HG02642 (cell line): Measurements from ENCODE around the gene NSG1.

Experiments used
- ATAC-seq: cut with Tn5 transposase; IDR thresholded peaks from one replicate; pipeline ENCODE4 v1.9.1; 2021; ENCODE audit warnings: mild to moderate bottlenecking; ENCODE audit not compliant: unreplicated experiment, poor library complexity

NSG1 gene

GRCh38 chr4:4368809-4369580, 17.9 kb upstream of the NSG1 start:
- no peak for ATAC-seq

DNA sequence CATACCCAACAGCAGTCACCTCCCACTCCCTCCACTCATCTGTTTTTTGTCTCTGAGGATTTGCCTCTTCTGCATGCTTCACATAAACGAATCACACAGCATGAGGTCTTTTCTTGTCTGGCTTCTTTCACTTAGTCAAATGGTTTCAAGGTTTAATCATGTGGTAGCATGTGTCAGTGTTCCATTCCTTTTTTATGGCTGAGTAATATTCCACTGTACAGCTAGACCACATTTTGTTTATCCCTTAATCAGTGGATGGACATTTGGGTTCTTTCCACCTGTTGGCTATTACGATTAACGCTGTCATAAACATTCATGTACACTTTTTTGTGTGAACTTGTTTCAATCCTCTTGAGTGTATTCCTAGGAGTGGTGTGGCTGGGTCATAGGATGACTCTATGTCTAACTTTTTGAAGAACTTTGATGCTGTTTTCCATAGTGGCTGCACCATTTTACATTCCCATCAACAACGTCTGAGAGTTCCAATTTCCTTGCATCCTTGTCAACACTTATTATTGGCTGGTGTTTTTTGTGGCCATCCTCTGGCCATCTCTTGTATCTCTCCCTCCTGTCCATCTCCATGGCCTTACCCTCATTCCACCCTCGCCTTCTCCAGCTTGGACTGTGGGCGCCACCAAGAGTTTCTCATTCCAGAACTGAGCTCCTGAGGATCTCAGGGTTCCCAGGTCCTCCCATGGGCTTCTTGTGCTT, 12.4 kb upstream of the NSG1 start:
- ATAC-seq: no peak

GRCh38 chr4:4376074-4376473, 10.8 kb upstream of the NSG1 start:
- ATAC-seq: no peak

DNA sequence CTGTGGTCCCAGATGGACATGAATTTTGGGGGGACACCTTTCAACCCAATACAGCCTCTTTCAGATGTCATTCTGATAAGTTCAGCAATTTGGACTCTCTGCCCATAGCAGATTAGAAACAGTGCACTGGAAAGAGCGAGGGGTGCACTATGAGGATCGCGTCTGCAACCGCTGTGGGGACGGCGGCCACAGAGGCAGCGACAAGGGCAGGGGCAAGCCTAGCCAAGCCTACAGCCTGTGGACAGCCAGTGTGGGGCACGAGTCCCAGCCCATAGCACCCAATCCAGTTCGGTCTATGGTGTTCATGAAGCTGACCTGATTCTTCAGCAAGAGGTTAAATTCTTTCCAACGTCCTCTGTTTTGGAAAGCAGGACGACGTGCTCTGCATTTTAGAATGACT, 9.7 kb upstream of the NSG1 start:
- ATAC-seq: no peak

DNA sequence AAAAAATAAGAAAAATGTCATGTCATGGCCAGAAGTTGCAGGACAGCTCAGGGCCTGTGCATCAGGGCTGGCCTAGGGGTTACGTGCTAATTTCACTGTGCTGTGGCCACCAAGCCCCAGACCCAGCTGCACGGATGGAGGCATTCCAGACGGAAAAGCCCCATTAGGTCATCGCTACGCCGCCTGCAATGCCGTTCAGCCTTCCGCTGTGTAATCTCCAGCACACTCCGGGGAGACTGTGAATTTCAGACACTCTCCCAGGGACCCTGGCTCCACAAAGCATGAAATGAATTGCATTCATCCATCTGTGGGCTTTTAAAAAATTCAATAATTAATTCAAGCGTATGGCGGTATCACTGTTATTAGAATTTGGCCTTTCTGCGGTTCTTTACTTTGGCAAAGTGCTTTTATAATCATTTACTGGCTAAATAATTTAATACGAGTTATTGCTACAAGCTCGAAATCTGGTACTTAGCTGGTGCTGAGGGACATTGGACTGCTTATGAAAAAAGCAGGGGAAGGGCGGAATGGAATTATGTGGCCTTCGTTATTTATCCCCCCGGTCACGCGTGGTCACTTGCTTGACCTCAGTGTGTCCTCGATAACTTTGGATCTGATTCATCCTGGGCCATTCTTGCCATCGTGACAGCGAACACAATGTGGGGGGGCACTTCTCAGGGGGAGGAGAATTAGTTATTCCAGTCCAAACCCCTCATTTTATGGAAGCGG, 9.0 kb upstream of the NSG1 start:
- ATAC-seq: no peak

DNA sequence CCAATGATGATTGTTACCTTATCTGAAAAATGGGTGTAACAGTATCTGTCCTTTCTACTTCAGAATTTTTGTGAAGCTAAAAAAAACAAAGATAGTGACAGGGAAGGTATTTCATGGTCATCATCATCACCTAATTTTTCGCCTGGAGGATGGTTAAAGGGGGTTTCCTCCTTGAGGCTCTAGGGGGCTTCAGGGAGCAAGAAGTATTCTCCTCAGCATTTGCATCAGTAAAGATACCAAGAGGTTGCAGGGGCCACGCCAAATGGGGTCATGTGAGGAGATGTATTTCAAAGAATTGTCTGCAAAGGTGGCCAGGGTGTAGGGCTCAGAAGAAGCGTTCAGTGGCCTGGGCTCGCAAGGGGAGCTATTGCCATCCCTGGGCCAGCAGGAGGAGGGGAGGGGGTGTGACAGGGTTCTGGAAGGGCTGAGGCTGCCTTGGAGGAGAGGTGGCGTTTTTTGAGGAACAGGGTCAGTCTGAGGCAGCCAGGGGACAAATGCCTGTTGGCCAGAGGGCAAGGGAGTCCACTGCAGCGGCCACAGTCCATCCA, 7.3 kb upstream of the NSG1 start:
- no peak for ATAC-seq

GRCh38 chr4:4383085-4383484, 3.8 kb upstream of the NSG1 start:
- ATAC-seq: no peak

DNA sequence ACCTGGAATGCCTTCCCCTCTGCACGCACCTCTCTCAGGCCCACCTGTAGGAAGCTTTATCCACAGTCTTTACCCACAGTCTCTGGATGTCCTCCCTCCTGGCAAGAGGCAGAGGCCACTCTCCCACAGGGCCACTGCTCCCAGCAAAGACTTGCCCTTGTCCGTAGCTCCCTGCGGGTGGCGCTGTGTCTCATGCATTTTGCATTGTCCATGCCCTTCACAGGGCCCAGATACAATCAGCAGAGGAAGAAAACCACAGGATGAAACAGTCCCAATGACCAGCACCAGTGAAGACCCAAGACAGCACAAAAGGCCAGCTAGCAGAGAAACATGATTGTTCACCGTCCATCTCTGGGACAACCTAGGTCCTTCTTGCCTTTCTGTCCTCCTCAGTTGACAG, 2.1 kb upstream of the NSG1 start:
- ATAC-seq: no peak

DNA sequence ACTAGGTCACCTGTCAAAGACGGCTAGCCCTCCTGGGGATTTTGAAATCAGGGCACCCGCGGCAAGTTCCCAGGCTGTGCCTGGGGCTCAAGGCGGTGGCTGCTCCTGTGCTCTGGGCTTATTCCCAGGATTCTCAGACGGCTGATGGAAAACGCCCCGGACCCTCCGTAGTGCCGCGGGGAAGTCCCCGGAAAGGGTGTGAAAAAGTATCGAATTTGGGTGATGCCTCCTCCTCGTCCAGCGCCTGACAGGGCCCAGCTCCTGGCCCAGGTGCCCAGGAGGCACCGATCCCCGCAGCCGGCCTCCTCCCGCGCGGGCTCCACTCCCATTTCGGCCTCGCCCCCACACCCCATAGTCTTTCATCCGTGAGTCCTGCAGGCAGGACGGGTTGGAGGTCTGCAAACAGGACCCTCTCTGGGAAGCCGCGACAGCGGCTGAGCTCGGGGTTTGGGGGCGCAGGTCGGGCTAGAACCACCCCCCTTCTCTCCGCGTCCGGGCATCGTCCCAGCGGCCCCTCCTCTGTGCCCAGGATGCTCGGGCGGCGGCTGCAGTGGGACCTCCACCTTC, 1.1 kb upstream of the NSG1 start:
- no peak for ATAC-seq

GRCh38 chr4:4386296-4386735, 586 bp upstream of the NSG1 start:
- no peak for ATAC-seq

DNA sequence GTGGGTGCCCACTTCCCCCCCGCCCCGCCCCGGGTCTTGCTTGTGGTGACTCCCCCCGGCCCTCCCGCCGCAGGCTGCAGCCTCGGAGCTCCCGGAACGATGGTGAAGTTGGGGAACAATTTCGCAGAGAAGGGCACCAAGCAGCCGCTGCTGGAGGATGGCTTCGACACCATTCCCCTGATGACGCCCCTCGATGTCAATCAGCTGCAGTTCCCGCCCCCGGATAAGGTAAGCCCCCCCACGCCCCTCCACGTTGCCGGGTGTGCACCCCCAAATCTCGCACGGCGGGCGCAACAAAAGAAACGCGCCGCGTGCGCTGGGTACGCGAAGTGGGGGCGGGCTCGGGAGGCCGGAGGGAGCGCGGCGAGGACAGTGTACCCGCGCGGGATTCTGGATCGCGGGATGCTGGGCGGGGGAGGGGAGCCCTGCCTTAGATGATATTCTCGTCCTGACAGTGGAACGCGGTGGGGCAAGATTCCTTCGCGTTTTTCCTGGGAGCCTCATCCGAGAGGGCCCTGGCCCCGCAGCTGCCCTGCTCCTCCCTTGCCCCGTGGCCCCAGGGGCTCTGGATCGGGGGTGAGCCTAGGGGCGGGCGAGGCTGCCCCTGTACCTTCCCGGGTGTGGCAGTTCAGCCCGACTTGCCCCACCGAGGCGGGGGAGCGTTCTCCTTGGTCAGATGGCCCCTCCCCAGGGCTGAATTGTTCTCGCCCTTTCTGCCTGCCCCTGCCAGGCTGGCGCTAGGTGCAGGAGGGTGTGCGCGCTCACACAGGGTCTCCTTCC, 819 bp downstream of the NSG1 start:
- no peak for ATAC-seq

- ATAC-seq: no peak
Observed at GRCh38 chr4:4388311-4388790, 1.4 kb downstream of the NSG1 start.

- no peak for ATAC-seq
Observed at GRCh38 chr4:4388836-4389575, 2.1 kb downstream of the NSG1 start.

DNA sequence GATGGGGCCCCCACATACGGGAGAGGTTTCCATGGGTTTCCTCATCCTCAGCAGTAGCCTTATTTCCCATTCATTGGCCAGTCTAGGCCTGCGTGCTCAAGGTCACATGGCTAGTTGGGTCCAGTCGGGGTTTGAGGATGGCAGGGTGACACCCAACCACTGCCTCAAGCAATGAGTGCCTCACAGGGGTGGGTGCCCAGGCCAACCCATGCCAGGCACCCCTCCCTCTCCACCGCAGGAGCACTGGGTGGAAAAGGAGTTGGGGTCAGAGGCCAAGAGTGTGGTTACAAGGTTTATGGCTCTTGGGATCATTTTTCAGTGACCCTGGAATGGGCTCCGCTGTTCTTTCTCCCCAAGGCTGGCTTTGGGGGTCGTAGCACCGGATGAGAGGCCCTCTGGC, 3.1 kb downstream of the NSG1 start:
- no peak for ATAC-seq

DNA sequence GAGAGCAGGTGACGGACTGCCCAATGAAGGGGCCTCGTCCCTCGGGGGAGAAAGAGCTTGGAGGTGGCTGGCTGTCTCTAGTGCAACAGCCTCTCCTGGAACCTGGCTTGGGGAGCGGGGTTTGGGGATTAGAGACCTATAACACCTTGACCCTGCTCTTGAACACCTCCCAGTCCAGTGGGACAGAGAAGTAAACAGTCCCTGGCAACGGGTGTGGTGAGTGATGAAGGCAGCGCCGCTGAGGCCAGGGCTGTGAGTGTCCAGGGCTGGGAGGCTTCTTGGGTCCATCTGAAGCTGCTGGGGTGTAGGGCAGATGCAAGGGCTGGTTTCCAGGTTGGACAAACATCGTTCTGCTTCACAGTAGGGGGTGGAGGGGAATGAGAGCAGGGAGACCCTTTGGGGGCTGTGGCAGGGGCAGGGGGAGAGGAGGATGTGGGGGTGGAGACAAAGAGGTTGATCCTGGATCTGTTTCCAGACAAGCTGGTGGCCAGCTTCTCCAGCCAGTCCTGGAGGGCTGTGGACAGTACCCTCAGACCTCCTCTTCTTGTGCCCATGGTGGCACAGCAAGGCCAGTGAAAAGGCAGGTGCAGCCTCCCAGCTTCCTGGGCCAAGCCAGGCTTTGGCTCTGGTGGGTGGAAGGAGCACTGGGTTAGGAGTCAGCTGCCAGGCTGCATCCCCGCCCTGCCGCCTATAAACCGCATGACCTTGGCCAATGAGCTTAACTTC, 3.8 kb downstream of the NSG1 start:
- no peak for ATAC-seq

- no peak for ATAC-seq
Observed at GRCh38 chr4:4391866-4392265, 5.0 kb downstream of the NSG1 start.

DNA sequence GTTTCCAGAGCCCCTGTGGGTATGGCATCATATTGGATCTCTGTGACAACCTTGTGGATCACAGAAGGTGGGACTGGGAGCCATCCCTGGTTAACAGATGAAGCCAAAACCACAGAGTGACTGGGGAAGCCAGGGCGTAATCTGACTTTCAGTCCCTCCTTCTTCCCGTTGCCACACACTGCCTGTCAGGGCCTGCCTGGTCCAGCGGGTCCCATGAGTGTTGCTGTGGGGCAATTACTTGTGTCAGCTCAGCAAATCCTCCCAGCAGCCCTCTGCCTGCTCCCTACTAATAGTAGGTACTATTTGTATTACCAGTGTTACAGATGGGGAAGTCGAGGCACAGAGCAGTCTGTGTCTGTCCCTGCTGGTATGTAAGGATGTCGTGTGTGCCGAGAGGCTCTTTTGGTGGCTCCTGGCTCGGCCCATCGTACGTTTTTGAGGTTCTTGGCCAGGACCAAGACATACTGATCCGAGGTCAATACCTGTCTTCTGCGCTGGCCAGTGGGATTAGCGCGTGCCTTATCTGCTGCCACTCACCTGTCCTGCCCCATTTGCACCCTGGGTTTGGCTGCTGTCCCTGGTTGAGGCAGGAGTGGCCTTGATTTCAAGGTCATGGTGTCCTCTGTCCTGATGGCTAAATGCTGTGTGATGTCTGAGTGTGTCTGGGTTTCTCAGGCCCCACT, 5.7 kb downstream of the NSG1 start:
- no peak for ATAC-seq

- ATAC-seq: no peak
Observed at GRCh38 chr4:4394644-4395043, 7.7 kb downstream of the NSG1 start.
